ENCODE data around the gene TYRO3.

Gene TYRO3

GRCh38 chr15:41570764-41571163, 11.8 kb downstream of the TYRO3 start:
- DNase-seq (ENCODE audit: low spot score): no peak
- TF ChIP-seq CTCF (IDR thresholded peaks at IDR 0.05): no peak
- H3K27ac ChIP-seq: no peak overlapping the region
- H3K4me3 ChIP-seq: no peak overlapping the region

- H3K27ac ChIP-seq: no peak overlapping the region
- no peak for DNase-seq (ENCODE audit: low spot score)
- TF ChIP-seq CTCF (IDR thresholded peaks at IDR 0.05): no peak
- no peak overlapping the region for H3K4me3 ChIP-seq
These were observed 12.9 kb downstream of the TYRO3 start for GRCh38 chr15:41571948-41572347.

- H3K27ac ChIP-seq: no peak overlapping the region
- DNase-seq (ENCODE audit: low spot score): no peak
- no peak for TF ChIP-seq CTCF (IDR thresholded peaks at IDR 0.05)
- no peak overlapping the region for H3K4me3 ChIP-seq
These were observed 13.9 kb downstream of the TYRO3 start for GRCh38 chr15:41572866-41573265.

- DNase-seq (ENCODE audit: low spot score): no peak
- TF ChIP-seq CTCF (IDR thresholded peaks at IDR 0.05): no peak
- no peak overlapping the region for H3K4me3 ChIP-seq
- no peak overlapping the region for H3K27ac ChIP-seq
These were observed 14.4 kb downstream of the TYRO3 start for GRCh38 chr15:41573396-41573795.

- Histone ChIP-seq H3K27ac (no peak overlapping the region), H3K4me3 (no peak overlapping the region)
- no peak for TF ChIP-seq CTCF (IDR thresholded peaks at IDR 0.05)
- DNase-seq (ENCODE audit: low spot score): no peak
These were observed 15.1 kb downstream of the TYRO3 start for GRCh38 chr15:41574158-41574557.

- Histone ChIP-seq H3K4me3 (no peak overlapping the region), H3K27ac (no peak overlapping the region)
- no peak for DNase-seq (ENCODE audit: low spot score)
- no peak for TF ChIP-seq CTCF (IDR thresholded peaks at IDR 0.05)
These were observed 16.3 kb downstream of the TYRO3 start for GRCh38 chr15:41575282-41575681.

GRCh38 chr15:41577863-41578735, 19.1 kb downstream of the TYRO3 start:
- DNase-seq (ENCODE audit: low spot score): no peak
- H3K4me3 ChIP-seq: no peak overlapping the region
- no peak for TF ChIP-seq CTCF (IDR thresholded peaks at IDR 0.05)
- H3K27ac ChIP-seq: peak overlapping the region; percentile 7 to 60
